K562 (cell line): ENCODE measurements around the gene ATP2A3. TPM values are rescaled to one million over a fixed set of nuclear protein-coding genes. Genes with fewer than 3 reads are reported as not detected.

Experiments used
- ATAC-seq: fragments of 200-7000 bp; cut with Tn5 transposase; 3 replicates; pipeline ENCODE4 v1.9.1; 2020; ENCODE audit warnings: moderate library complexity
- BruUV-seq: library from RNA; stranded (reverse); fragments of 400-500 nt; replicated peaks from 2 replicates; lab custom pipeline; 2021; lab: Mats Ljungman, UMichigan
- CTCF ChIA-PET: fragments of 300-600 bp; formaldehyde crosslinking; extraction: SDS; loops from one replicate; lab custom pipeline; 2021; ENCODE audit warnings: low intra/inter-chr PET ratio; lab: Yijun Ruan, JAX
- POLR2A ChIA-PET: fragments of 300-600, 350-650 bp; sonication (Branson Sonifier 250); formaldehyde crosslinking; extraction: SDS; loops from one replicate; lab custom pipeline; 2021; ENCODE audit warnings: antibody characterized with exemption, inconsistent platforms; lab: Yijun Ruan, JAX
- DNase-seq, 4 experiments: peaks; one replicate each; pipeline versions ENCODE4 v3.0.0 to v3.0.0-alpha.2; 2011 to 2018; ENCODE audit warnings: low spot score in 3 of 4, mixed read lengths in 3 of 4; ENCODE audit errors: extremely low read depth in 1 of 4
- FAIRE-seq: peaks from 2 replicates; lab custom pipeline; 2011; peaks lifted over from hg19 to GRCh38; lab: Jason Lieb, UNC
- H2AFZ ChIP-seq: 2 replicates; pipeline ENCODE4 v1.6.0; 2011; ENCODE audit warnings: low read depth, low read length, control low read depth, inconsistent platforms
- H3K27ac ChIP-seq: fragments of 200-600 bp; 3 replicates; pipeline ENCODE4 v1.8.0; 2011; ENCODE audit warnings: low read depth, mild to moderate bottlenecking, control low read depth, inconsistent platforms, low read length, moderate library complexity, mixed read lengths; ENCODE audit errors: extremely low read depth
- H3K27me3 ChIP-seq, 2 experiments: fragments of 300-600 bp in 1 of 2; 2 replicates in 1 of 2; 3 replicates in 1 of 2; pipeline versions ENCODE4 v1.6.0 to v1.8.0; 2011; ENCODE audit warnings: inconsistent platforms in 2 of 2, low read length in 2 of 2, mild to moderate bottlenecking in 1 of 2, mixed read lengths in 1 of 2, moderate library complexity in 1 of 2; ENCODE audit not compliant: control insufficient read depth in 2 of 2, insufficient read depth in 2 of 2
- H3K36me3 ChIP-seq: fragments of 300-600 bp; 3 replicates; pipeline ENCODE4 v1.8.0; 2011; ENCODE audit warnings: mild to moderate bottlenecking, low read length, inconsistent platforms; ENCODE audit not compliant: control insufficient read depth, insufficient read depth
- H3K4me1 ChIP-seq, 2 experiments: fragments of 200-600 bp in 1 of 2; replicated peaks in 1 of 2; 2 replicates in 1 of 2; 3 replicates in 1 of 2; pipeline versions ENCODE4 v1.5.1 to v1.8.0; 2011; ENCODE audit warnings: inconsistent platforms in 2 of 2, low read length in 2 of 2, mild to moderate bottlenecking in 1 of 2, mixed read lengths in 1 of 2, moderate library complexity in 1 of 2; ENCODE audit not compliant: control insufficient read depth in 2 of 2, insufficient read depth in 2 of 2
- H3K4me2 ChIP-seq: 2 replicates; pipeline ENCODE4 v1.6.1; 2011; ENCODE audit warnings: low read length, control low read depth, inconsistent platforms, mixed read lengths; ENCODE audit not compliant: insufficient read depth
- H3K4me3 ChIP-seq: fragments of 200-600 bp; sonication (generic), shearing (Covaris generic); 2 replicates; pipeline ENCODE4 v1.5.1; 2016; ENCODE audit warnings: control low read depth, inconsistent platforms
- H3K79me2 ChIP-seq: fragments of 200-600 bp; 3 replicates; pipeline ENCODE4 v1.8.0; 2011; ENCODE audit warnings: low read length, inconsistent platforms; ENCODE audit not compliant: control insufficient read depth, insufficient read depth
- H3K9ac ChIP-seq, 2 experiments: 2 replicates each; pipeline versions ENCODE4 v1.6.0 to v1.6.1; 2011; ENCODE audit warnings: low read depth in 2 of 2, low read length in 2 of 2, control low read depth in 1 of 2, inconsistent platforms in 1 of 2, mild to moderate bottlenecking in 1 of 2, mixed read lengths in 1 of 2; ENCODE audit not compliant: insufficient read depth in 1 of 2
- H3K9me1 ChIP-seq: one replicate; pipeline ENCODE4 v1.6.0; 2011; ENCODE audit warnings: inconsistent platforms, mild to moderate bottlenecking, low read length, moderate library complexity; ENCODE audit not compliant: control insufficient read depth, insufficient read depth
- H3K9me3 ChIP-seq: replicated peaks from 2 replicates; pipeline ENCODE4 v1.5.1; 2011; ENCODE audit warnings: low read depth, low read length, inconsistent platforms; ENCODE audit not compliant: control insufficient read depth, insufficient read depth
- H4K20me1 ChIP-seq: replicated peaks from 2 replicates; pipeline ENCODE4 v1.6.1; 2011; ENCODE audit warnings: low read length, inconsistent platforms, mixed read lengths; ENCODE audit not compliant: control insufficient read depth, insufficient read depth
- ATF6 ChIP-seq: sonication (generic); formaldehyde crosslinking; IDR thresholded peaks from 2 replicates; pipeline ENCODE4 v1.4.0; 2020; ENCODE audit warnings: mild to moderate bottlenecking, missing genetic modification reagents
- HOXB6 ChIP-seq: fragments of 250-450 bp; sonication (Bioruptor Pico); IDR thresholded peaks from 2 replicates; pipeline ENCODE4 v1.5.1; 2022; ENCODE audit warnings: mild to moderate bottlenecking, borderline replicate concordance
- PML ChIP-seq: IDR thresholded peaks from 2 replicates; pipeline ENCODE4 v1.6.1; 2012; ENCODE audit warnings: low read length, inconsistent platforms
- TEAD4 ChIP-seq, 2 experiments: sonication (generic) in 1 of 2; formaldehyde crosslinking in 1 of 2; IDR thresholded peaks; 2 replicates each; pipeline versions ENCODE4 v1.6.1 to v1.8.0; 2012 to 2022; ENCODE audit warnings: borderline replicate concordance in 1 of 2, inconsistent platforms in 1 of 2, low read length in 1 of 2, mild to moderate bottlenecking in 1 of 2, missing genetic modification reagents in 1 of 2
- ZNF124 ChIP-seq: sonication (generic); formaldehyde crosslinking; IDR thresholded peaks from 2 replicates; pipeline ENCODE4 v1.8.1; 2022; ENCODE audit warnings: missing genetic modification reagents
- WGBS: fragments of 100-300 bp; shearing (Covaris generic); methylation state at CpG from one replicate; pipeline ENCODE4 v1.1.6; 2016; ENCODE audit warnings: low coverage, mixed read lengths; ENCODE audit not compliant: insufficient coverage; ENCODE audit errors: missing lambda C conversion rate; 5-methylcytosine and 5-hydroxymethylcytosine counted together
- in situ Hi-C: fragments of 300-500 bp; cut with MboI; formaldehyde crosslinking; loops from 4 replicates; pipeline ENCODE4 v1.15.0; 2018; ENCODE audit warnings: inconsistent platforms, mixed read lengths
- intact Hi-C: fragments of 100-400 bp; cut with micrococcal nuclease; formaldehyde crosslinking; loops from 2 replicates; pipeline ENCODE4 v1.14.2; 2022
- polyA plus RNA-seq, 8 experiments: library from polyadenylated mRNA; depleted of rRNA in 4 of 8; stranded (reverse) in 5 of 8; unstranded in 3 of 8; fragments of >200 nt; fragmentation: Nextera tagmentation in 2 of 8; fragmentation: Illumina TruSeq in 1 of 8; extraction: Ambion mirVana in 2 of 8; extraction: Trizol in 1 of 8; gene quantifications; 2 replicates each; pipeline versions ENCODE4 v1.2.1 to v1.2.3, GENCODE V29; 2011 to 2014; ENCODE audit warnings: inconsistent platforms in 1 of 8, missing spikeins in 1 of 8
- total RNA-seq, 7 experiments: library from RNA; depleted of rRNA in 6 of 7; stranded (reverse); fragments of >200 nt in 6 of 7; fragmentation: Illumina TruSeq in 2 of 7; extraction: Trizol in 2 of 7; gene quantifications; 2 replicates each; pipeline versions ENCODE4 v1.2.1 to v1.2.3, GENCODE V29; 2011 to 2021; ENCODE audit warnings: low replicate concordance in 1 of 7
- TF ChIP-seq, protein P1 (sequence below): fragments of 250-450 bp; sonication (Bioruptor Pico); IDR thresholded peaks from 2 replicates; pipeline ENCODE4 v1.4.0; 2020; ENCODE audit warnings: mild to moderate bottlenecking, moderate library complexity, borderline replicate concordance

The ATP2A3 gene
- total and polyA plus RNA-seq, 9 of the 15 experiments (the other 6 are each of a cell fraction or from before 2014, with no cell fraction given), result 0.65 to 103 (median 31.3) TPM

- intact Hi-C loops (loop anchor here (10.0 kb wide), 1 partner anchor 156 kb away; the partner anchor contains the start of gene NCBP3), in situ Hi-C loops (loop anchor here (10.0 kb wide), 1 partner anchor 86 kb away; the partner anchor contains the start of gene P2RX1)
- no peak overlapping the region for H3K4me2 ChIP-seq
- peaks cover 25 to 31% of the 10 kb centered on the region in 2 experiments for H3K4me1 ChIP-seq
- POLR2A ChIA-PET, result interaction anchor here (0.7 to 1.1 kb wide), 3 partner anchors 15 to 76 kb away, joined by 3 to 5 read pairs (median 3); no protein-coding TSS in a partner anchor
- H3K4me3 ChIP-seq, result no peak overlapping the region
- no peaks in the 10 kb centered on the region for H3K9me1 ChIP-seq
- H3K9me3 ChIP-seq, result no peaks in the 10 kb centered on the region
- ATAC-seq (no peak), FAIRE-seq (no peak)
- H2AFZ ChIP-seq, result no peak overlapping the region
- 82% methylated on average over 6 of the region's 13 CpGs for WGBS
- H4K20me1 ChIP-seq, result no peaks in the 10 kb centered on the region
- no TSS peak for BruUV-seq
- H3K27me3 ChIP-seq, result no peaks in the 10 kb centered on the region
- peaks cover 8% of the 10 kb centered on the region; the same call in 2 of the 3 replicates for H3K36me3 ChIP-seq
- H3K79me2 ChIP-seq, result no peaks in the 10 kb centered on the region
- H3K27ac ChIP-seq, result no peak overlapping the region; the same call in 2 of the 3 replicates
- TF ChIP-seq TEAD4 (IDR thresholded peaks at IDR 0.05; ENCODE audit: low read length) (no peak), TEAD4 (CRISPR knock-in tag; IDR thresholded peaks at IDR 0.05; ENCODE audit: borderline replicate concordance) (no peak), PML (no peak), ATF6 (no peak), HOXB6 (CRISPR knock-in tag) (no peak), ZNF124 (CRISPR knock-in tag) (no peak)
- TF ChIP-seq, protein P1, sequence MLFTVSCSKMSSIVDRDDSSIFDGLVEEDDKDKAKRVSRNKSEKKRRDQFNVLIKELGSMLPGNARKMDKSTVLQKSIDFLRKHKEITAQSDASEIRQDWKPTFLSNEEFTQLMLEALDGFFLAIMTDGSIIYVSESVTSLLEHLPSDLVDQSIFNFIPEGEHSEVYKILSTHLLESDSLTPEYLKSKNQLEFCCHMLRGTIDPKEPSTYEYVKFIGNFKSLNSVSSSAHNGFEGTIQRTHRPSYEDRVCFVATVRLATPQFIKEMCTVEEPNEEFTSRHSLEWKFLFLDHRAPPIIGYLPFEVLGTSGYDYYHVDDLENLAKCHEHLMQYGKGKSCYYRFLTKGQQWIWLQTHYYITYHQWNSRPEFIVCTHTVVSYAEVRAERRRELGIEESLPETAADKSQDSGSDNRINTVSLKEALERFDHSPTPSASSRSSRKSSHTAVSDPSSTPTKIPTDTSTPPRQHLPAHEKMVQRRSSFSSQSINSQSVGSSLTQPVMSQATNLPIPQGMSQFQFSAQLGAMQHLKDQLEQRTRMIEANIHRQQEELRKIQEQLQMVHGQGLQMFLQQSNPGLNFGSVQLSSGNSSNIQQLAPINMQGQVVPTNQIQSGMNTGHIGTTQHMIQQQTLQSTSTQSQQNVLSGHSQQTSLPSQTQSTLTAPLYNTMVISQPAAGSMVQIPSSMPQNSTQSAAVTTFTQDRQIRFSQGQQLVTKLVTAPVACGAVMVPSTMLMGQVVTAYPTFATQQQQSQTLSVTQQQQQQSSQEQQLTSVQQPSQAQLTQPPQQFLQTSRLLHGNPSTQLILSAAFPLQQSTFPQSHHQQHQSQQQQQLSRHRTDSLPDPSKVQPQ (CRISPR knock-in tag), result no peak
- TF ChIP-seq, all 486 proteins: peak for 0
- CTCF ChIA-PET, result no interaction called here
- DNase-seq, result no peak
- H3K9ac ChIP-seq, result no peak overlapping the region; a peak in 1 of 4 replicates
Measured at GRCh38 chr17:4001048-4001590, 36.9 kb upstream of the ATP2A3 start.
